OCI-M2 (cell line): ENCODE data around the gene LIPF.
"Not testable (repeated sequence)": the region's sequence is repeated elsewhere in the genome, so short reads cannot be mapped to it uniquely, and the experiment has no call there.

Source experiments
- DNase-seq: peaks from one replicate; lab custom pipeline; 2025; ENCODE audit not compliant: unreplicated experiment; lab: John Stamatoyannopoulos, UW

Gene LIPF, protein sequence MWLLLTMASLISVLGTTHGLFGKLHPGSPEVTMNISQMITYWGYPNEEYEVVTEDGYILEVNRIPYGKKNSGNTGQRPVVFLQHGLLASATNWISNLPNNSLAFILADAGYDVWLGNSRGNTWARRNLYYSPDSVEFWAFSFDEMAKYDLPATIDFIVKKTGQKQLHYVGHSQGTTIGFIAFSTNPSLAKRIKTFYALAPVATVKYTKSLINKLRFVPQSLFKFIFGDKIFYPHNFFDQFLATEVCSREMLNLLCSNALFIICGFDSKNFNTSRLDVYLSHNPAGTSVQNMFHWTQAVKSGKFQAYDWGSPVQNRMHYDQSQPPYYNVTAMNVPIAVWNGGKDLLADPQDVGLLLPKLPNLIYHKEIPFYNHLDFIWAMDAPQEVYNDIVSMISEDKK

DNA sequence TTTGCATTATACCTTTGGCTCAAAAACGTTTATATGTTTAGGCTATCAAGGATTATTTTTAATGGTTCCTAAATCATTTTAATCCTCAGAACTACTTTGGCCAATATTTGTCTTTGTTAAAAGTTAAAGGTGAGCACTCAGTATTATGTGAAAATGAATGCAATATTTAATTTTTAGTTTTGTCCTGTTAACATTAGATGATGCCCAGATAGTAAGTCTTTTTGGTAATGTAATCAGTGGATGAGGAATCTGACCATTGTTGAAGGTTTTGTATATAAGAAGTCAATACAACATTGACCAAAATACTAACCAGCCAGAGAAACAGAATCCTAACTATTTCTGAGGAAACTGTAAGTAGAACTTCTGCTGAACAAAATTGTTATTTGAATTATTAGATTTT, at the start of gene LIPF:
LIPF (plus strand) TSS at position 301 of the 400 bp plus-strand sequence. CDS start 2,856 bp downstream, outside the sequence.
- DNase-seq = no peak

DNA sequence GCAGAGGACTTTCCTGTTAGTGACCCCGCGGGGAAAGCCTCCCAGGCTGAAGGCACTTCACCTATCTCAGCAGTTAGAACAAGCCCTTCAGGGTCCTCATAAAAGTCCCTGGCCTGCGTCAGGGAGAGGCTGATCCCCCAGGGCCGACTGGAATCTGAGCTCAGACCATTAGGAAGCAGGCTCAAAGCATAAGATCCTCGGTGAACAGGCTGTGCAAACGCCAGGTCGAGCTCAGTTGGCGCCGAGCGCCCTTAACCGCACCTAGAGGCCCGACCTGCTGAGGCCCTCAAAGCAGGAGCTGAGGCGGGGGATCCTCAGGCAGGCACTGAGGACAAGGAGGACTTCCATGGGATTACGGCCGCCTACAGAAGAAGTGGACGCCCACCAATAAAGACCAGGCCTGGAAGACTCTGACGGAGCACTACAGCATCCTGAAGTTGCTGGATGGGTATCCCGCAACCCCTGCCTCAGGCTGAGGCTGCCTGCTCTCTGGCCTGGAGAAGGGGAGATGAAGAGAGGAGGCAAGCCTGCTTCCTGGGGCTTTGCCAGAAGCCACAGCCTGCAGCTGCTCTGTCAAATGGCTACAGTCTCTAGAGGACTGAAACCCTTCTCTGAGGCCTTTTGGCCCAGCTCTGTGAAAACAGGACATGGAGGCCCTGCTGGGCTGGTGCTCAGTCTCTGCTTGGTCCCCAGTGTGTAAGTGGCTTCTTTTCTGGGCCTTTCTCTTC, 47.8 kb upstream of the LIPF start:
- DNase-seq = no peak

DNA sequence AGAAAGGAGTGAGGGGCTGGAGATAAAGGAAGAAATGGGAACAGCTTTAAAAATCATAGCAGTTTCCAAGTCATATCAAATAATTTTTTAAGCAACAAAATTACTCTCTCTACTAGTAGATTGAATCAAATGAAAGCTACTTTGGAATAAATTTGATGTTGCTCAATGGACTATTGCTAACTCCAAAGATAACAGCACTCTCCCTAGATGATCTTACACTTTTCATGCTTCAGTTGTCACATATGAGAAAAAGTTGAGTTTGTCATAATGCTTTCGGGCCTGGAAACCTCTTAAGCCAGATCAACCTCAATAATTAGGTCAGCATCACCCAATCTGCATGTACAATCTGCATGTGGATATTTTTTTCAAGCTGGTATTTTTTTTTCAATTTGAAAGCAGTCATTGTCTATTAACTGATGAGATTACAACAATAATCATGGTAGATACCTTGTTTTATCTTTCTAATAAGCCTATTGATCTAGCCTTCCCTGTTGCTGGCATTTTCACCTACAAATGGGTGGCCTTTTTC, 46.4 kb upstream of the LIPF start:
- no peak for DNase-seq

DNA sequence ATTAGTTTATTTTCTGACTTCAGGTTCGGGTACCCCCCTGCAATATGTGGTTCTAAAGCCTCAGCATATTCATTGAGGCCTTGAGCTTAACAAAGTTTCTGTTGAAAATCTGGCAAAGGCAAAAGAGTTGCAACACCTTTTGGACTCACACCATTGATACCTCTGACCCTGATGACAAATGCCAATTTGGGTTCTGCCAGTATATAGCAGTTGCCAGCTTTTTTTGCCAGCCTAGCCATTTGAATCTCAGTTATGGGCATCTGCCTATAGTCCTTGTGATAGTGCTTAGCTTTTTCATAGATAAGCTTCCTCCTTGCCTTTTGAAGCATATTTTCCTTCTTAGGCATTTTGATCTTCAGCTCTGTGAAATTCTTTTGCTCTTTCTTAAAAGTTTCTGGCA, 45.7 kb upstream of the LIPF start:
- DNase-seq = no peak

DNA sequence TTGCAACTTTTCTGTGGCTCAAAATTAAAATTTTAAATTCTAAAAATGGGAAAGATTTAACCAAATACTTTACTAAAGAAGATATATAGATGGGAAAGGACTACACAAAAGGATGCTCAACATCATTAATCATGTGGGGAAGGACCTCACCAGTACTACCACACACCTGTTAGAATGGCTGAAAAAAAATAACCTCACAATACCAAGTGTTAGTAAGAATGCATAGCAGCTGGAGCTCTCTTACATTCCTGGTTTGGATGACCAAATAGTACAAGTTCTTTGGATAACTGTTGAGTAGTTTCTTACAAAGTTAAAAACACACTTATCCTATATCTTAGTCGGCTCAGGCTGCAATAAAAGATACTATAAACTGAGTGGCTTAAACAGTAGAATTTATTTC, 43.8 kb upstream of the LIPF start:
- no peak for DNase-seq

DNA sequence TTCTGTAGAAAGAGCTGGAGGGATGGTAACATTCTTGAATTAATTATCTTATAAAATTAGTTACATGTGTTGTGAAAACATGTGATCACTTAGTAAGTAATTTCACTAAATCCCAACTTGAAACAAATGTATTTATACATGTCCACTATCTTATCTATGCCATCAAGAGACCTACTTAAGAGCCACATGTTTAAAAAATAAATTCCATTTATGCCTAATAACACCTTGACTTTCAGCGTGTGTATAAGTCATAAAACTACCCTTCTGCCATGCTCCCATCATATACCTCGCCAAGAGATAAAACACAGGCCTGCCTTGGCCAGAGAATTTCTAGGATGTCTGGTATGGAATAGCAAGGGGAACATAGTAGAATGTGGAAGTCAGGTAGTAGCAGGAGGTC, 40.4 kb upstream of the LIPF start:
- no peak for DNase-seq

DNA sequence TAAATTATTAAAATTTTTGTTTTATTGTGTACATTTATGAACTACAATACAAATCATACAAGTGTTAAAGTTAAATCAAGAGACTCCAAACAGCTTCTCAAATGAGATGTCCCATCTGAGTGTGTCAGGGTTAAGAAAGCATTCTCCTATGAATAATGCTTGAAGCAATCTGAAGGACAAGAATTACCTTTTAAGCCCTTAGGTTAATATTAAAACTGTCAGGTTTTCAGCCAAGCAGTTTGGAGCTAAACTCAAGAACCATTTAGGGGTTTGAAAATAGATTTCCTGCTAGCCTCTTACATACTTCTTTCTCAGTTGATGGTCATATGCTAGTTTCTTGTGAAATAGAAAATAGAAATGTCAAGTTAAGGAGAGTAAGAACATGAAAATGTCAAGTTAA, 39.4 kb upstream of the LIPF start:
- no peak for DNase-seq

DNA sequence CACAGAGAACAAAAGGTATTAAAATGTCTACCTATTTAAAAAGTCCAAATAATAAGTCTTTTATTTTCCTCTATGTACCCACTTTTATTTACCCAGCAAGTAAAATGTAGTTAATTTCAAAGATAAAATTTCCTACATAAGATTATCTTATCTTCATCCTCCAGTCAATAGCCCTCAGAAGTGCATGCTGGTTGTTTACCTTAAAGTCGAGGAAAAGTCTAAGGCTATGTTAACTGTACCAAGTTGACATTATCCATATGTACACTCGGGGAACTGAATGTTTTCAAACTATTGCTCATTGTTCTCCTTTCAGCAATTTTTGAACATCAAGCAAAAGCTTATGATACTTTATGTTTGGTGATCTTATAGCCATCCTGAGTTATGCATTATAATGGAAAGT, 24.1 kb upstream of the LIPF start:
- no peak for DNase-seq

DNA sequence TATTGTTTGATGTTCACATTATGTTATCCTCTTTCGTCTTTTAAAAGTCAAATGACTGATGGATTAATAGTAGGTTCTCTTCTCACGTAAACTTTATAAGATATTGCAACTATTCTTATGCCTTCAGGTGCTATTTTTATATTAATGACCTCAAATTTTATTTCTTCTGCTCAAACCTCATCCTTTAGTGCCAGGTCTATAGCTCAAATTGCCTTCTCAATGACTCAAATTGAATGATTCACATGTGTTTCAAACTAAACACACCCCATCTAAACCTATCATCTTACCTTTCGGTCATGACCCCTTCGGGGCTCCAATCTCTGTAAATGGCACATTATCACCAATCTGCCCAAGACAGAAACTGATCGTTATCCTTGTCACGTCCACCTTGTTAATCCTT, 22.0 kb upstream of the LIPF start:
- no peak for DNase-seq

DNA sequence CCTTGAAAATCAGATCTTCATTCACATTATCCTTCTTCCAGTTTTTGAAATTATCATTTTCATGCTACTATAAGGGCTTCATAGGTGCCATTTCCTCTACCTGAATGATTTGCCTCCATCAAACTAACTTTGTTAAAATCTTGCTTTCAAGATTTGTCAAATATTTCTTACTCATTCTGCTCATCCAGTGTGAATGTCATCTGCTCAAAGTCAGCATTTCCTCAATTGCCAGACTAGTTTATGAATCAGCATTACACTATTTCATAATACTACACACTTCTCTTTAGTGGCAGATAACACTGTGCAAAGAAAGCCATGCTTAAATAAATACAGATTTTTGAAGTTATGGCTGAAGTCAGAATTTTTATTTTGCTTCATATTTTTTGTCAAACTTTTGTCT, 21.3 kb upstream of the LIPF start:
- no peak for DNase-seq

DNA sequence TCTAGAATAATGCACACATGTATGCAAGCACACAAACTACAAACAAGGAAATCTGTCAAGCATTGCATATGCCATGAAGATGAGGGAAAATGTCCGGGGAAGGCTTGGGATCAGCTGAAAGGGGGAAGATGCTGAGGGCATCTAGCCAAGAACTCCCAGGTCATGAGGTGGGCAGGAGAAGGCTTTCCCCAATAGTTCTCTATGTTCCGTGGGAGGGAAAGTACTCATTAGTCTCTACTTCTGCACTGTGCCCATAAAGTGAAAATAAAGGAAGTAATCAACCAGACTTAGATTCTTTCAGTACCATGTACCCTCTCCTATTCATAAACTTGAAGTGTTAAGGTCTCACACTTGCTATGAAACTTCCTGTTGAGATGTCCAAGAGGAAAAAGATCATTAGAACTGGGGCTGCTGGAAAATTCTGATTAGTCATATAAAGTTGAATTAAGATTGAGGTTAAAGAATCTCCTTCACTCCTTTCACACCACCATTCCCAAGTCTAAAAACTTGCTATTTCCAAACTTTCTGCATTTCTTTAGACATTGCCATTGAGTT, 17.1 kb upstream of the LIPF start:
- no peak for DNase-seq

DNA sequence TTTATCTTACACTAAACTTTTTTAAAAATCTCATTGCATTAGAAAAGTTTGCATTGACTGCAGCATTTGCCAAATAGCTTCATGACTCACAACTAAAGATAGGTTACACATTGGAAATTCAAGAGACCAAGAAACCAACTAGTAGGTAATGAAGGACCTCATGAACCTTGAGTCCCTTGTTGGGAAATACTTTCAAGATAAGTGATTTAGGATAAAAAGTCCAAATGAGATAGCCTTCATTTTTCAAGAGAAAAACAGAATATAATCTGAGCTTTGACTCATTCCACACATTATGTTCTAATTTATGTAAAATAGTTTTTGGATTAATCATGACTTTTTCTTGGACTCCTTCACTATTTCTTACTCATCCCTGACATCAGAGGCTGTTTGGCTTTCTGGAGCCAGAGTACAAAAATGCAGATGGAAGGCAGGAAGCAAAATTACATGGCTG, 13.1 kb upstream of the LIPF start:
- DNase-seq = no peak

DNA sequence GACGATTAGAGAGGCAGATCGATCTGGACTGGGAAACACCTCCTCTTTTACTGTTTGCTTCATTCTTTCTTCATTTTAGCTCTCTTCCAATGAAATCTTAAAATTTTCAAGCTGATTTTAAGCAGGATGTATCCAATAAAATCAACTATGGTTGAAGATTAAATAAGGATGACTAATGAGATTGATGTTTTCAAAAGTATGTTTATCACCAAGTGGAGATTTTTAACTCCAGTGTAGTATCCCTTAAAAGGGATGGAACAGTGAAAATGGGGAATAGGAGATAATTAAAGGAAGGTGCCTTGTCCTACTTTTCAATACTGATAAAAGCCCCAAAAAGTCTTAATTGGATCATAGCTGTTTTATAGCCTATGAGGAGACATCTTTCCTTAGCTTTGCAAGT, 11.6 kb upstream of the LIPF start:
- no peak for DNase-seq

DNA sequence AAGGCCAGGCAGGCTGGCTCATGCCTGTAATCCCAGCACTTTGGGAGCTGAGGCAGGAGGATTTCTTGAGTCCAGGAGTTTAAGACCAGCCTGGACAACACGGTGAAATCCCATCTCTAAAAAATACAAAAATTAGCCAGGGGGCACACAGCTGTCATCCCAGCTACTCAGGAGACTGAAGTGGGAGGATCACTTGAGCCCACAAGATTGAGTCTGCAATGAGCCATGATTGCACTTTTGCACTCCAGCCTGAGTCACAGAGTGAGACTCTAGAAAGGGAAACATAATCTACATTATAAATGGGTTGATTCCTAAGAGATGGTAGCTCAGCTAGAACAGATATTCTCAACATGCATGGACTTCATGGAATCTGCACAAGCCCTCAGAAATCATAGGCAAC, 6.3 kb upstream of the LIPF start:
- DNase-seq = no peak

DNA sequence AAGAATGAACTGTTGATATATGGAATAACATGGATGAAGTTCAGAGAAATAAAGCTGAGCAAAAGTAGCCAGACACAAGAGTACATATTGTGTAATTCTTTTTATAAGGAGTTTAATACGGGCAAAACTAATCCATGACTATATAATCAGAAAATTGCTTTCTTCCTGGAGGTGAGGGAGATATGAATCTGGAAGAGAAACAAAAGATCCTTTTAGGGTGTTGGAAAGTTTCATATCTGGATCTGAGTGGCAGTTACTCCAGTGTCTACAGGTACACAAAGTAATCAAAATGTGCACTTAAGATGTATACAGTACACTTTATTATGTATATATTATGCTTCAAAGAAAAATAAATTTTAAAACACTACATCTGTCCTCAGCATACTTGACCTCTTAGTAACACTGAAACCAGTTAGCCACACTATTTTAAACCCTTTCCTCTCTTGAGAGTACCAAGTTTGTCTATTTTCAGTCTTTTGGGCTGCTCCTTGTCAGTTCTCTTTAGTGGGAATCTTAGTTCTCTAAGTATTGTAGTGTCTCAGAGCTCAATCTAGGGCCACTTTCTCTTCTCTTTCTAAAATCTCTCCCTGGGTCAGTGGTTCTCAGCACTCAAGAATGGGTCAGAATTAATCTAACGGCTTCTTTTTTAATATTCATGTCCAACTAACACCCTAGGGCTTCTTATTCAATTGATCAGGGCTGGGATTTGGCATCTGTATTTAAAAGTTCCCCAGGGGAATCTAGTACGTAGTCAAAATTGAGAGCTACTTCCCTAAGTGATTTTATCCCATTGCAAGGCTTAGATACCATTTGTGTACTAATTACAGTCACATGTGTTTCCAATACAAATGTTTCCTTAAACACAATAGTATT, 4.3 kb upstream of the LIPF start:
- DNase-seq = no peak

DNA sequence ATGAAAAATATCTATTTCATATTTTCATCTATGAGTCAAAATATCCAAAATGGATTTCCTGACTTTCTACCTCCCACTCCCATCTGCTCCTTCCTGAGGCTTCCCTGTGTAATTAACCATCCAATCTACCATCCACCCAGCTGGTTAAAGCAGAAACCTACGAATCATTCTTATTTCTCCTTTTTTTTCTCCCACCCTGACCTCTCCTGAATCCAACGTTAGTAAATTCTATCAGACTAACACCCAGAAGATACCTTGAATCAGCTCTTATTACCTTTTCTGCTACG, 3.7 kb upstream of the LIPF start:
- no peak for DNase-seq

DNA sequence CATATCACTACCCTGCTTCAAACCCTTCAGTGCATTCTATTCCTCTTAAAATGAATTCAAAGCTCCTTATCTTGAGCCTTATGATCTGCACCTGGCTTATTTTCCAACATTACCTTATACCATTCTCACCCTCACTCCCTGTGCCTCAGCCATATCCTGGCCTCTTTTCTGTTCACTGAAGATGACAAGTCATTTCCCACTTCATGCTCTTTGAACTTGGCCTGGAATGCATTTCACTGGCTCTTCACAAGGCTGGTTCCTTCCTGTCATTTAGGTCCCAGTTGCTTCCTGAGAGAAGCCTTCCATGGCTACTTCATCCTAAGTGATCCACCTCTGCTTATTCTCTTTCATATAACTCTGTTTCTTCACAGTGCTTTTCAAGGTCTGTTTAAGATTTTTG, 3.2 kb upstream of the LIPF start:
- DNase-seq = no peak

DNA sequence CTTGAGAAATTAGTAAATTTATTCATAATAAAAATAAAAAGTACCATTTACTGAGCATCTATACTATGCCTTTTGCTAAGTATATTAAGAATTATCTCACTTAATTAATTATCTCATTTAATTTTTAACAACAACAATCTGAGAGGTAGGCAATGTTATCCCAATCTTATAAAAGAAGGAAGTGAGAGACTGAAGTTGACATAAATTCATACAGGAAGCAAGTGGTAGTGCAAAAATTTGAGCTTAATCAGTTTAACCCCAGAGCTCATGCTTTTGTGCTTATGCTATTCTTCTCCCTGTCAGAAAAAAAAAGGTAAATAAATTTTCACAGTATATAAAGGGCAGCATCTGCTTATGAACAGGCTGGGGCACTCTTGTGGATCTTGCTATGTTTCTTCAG, 2.7 kb upstream of the LIPF start:
- no peak for DNase-seq

DNA sequence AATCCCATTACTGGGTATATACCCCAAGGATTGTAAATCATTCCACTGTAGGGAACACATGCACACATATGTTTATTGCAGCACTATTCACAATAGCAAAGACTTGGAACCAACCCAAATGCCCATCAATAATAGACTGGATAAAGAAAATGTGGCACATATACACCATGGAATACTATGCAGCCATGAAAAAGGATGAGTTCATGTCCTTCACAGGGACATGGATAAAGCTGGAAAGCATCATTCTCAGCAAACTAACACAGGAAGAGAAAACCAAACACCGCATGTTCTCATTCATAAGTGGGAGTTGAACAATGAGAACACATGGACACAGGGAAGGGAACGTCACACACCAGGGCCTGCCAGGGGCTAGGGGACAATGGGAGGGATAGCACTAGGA, 1.1 kb upstream of the LIPF start:
- DNase-seq = not testable (repeated sequence)

DNA sequence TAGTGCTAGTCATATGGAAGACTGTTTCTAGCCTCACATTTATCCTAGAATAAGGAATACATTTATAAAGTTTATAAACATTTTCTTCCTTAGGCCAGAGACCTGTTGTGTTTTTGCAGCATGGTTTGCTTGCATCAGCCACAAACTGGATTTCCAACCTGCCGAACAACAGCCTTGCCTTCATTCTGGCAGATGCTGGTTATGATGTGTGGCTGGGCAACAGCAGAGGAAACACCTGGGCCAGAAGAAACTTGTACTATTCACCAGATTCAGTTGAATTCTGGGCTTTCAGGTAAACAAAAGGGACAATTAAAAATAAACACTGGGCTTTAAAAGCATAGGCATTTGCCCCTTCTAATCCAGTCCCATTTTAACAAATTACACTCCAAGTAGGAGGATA, 4.2 kb downstream of the LIPF start:
- DNase-seq = no peak

DNA sequence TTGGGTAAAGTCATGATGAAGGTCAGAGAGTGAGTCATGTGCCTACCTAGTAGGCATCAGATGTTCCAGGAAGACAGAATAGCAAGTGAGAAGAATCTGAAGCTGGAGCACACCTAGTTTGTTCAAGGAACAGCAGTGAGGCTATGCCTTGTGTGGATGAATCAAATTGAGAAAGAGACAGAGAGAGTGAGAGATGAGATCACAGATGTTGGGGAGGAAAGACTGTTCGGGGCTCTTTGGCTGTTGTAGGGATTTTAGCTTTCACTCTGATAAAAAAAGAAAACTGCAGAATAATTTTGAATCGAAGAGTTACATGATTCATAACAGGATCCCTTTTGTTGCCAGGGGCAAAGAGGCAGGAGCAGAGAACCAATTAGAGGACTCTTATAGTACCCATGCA, 6.3 kb downstream of the LIPF start:
- DNase-seq = no peak
